B cell (primary cell): Measurements from ENCODE around the gene EBF3.

ENCODE experiments used
- CTCF ChIP-seq: fragments of 200-600 bp; IDR thresholded peaks from one replicate; pipeline ENCODE4 v1.8.0; 2022; ENCODE audit warnings: antibody characterized with exemption, mild to moderate bottlenecking
- EZH2 ChIP-seq: IDR thresholded peaks from 2 replicates; pipeline ENCODE4 v1.6.1; 2012; ENCODE audit warnings: borderline replicate concordance, low read depth, mild to moderate bottlenecking, moderate library complexity, low read length; ENCODE audit not compliant: insufficient read depth, poor library complexity, severe bottlenecking

GRCh38 chr10:129912166-129912917, 51.7 kb downstream of the EBF3 start:
- TF ChIP-seq CTCF (no peak), EZH2 (no peak)
